ENCODE measurements around the gene UBE3B. TPM values are rescaled to one million over a fixed set of nuclear protein-coding genes. Genes with fewer than 3 reads are reported as not detected.
"Not testable (repeated sequence)": the region's sequence is repeated elsewhere in the genome, so short reads cannot be mapped to it uniquely, and the experiment has no call there.

The UBE3B gene
- total RNA-seq, 1 experiment from 2014 or later, result 29.3 TPM

- 0 out of 2 replicates have a peak, but pooled peaks cover 3% of the 10 kb centered on the region for H3K27me3 Mint-ChIP-seq (ENCODE audit: low read depth)
- peak; percentile 91 for ATAC-seq
Observed at GRCh38 chr12:109428037-109428629, 49.3 kb upstream of the UBE3B start.

GRCh38 chr12:109428804-109429203, 48.6 kb upstream of the UBE3B start:
- H3K9me3 Mint-ChIP-seq; POLR2A ChIA-PET; H3K27ac Mint-ChIP-seq; H3K36me3 Mint-ChIP-seq; DNase-seq (ENCODE audit: low spot score); ATAC-seq; H3K27me3 Mint-ChIP-seq (ENCODE audit: low read depth); H3K4me3 Mint-ChIP-seq: not testable (repeated sequence)
- peaks cover 15% of the 10 kb centered on the region for H3K4me1 Mint-ChIP-seq
- CTCF ChIA-PET, result interaction anchor here (1.1 to 3.2 kb wide), 11 partner anchors 8 to 169 kb away, joined by 3 to 20 read pairs (median 9); no protein-coding TSS in a partner anchor

More at GRCh38 chr12:109428037-109428629, 49.3 kb upstream of the UBE3B start:
- Mint-ChIP-seq H3K4me1 (peaks cover 9% of the 10 kb centered on the region), H3K27ac (no peak overlapping the region), H3K36me3 (no peaks in the 10 kb centered on the region), H3K9me3 (peaks cover 5% of the 10 kb centered on the region; the same call in 1 of the 2 replicates), H3K4me3 (no peak overlapping the region)
- peak; percentile 86 for DNase-seq (ENCODE audit: low spot score)
- POLR2A ChIA-PET, result no interaction called here
- CTCF ChIA-PET, result interaction anchor here (0.5 to 3.2 kb wide), 74 partner anchors 9 to 1052 kb away, joined by 3 to 24 read pairs (median 4); partner anchors contain the start of genes FOXN4, KCTD10, MMAB and MVK
- TF ChIP-seq TCF7 (CRISPR knock-in tag; IDR thresholded peaks at IDR 0.05; ENCODE audit: low read depth) (no peak), CDX4 (CRISPR knock-in tag; IDR thresholded peaks at IDR 0.05; ENCODE audit: borderline replicate concordance) (no peak), CTCF (IDR thresholded peaks at IDR 0.05) (peak; percentile 94), USF2 (CRISPR knock-in tag; IDR thresholded peaks at IDR 0.05) (no peak), ZBTB21 (CRISPR knock-in tag; IDR thresholded peaks at IDR 0.05; ENCODE audit: borderline replicate concordance) (no peak), SMAD4 (CRISPR knock-in tag; IDR thresholded peaks at IDR 0.05) (no peak), HMGXB4 (CRISPR knock-in tag; IDR thresholded peaks at IDR 0.05) (no peak), FOXK1 (CRISPR knock-in tag; IDR thresholded peaks at IDR 0.05) (0 out of 2 replicates have a peak, but pooled peaks have one; percentile 29), E2F4 (CRISPR knock-in tag; IDR thresholded peaks at IDR 0.05; ENCODE audit: borderline replicate concordance, low read depth) (no peak), ATF3 (CRISPR knock-in tag; conservative IDR thresholded peaks at IDR 0.05) (no peak), CBFB (CRISPR knock-in tag; IDR thresholded peaks at IDR 0.05; ENCODE audit: low read depth) (no peak), AFF4 (CRISPR knock-in tag; IDR thresholded peaks at IDR 0.05; ENCODE audit: borderline replicate concordance) (no peak)
